ENCODE data around the gene STPG4.

STPG4 gene

DNA sequence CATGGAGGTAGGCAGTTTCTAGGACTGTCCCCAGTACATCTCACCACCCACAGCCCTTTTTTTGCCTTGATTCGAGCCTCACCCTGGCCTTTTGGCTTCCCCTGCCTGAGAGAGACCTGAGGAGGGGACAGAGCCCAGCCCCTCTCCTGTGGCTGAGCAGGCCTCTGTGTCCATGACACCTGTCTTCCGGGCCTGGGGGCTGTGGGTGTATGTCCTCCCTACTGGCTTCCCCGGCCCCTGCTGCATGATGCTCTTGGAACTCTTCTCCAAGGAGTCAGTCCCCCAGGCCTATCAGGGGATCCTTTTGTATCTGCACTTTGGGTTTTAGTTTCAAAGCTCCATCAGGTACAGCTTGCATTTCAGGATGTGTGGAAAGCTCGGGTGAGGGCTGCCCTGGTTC is 80.4 kb downstream of the STPG4 start:
- no peak for ATAC-seq (ENCODE audit: low read depth)
- no peak for DNase-seq (ENCODE audit: low spot score)
- Histone ChIP-seq H3K27ac (ENCODE audit: poor library complexity, severe bottlenecking) (peak overlapping the region; percentile 87), H3K36me3 (ENCODE audit: low read depth) (no peaks in the 10 kb centered on the region), H3K4me3 (ENCODE audit: severe bottlenecking) (no peak overlapping the region), H3K4me1 (ENCODE audit: insufficient read depth, poor library complexity, severe bottlenecking) (peaks cover 29% of the 10 kb centered on the region), H3K9me3 (ENCODE audit: severe bottlenecking) (no peaks in the 10 kb centered on the region), H3K27me3 (ENCODE audit: insufficient read depth, poor library complexity, severe bottlenecking) (no peaks in the 10 kb centered on the region)
- TF ChIP-seq, protein P1, sequence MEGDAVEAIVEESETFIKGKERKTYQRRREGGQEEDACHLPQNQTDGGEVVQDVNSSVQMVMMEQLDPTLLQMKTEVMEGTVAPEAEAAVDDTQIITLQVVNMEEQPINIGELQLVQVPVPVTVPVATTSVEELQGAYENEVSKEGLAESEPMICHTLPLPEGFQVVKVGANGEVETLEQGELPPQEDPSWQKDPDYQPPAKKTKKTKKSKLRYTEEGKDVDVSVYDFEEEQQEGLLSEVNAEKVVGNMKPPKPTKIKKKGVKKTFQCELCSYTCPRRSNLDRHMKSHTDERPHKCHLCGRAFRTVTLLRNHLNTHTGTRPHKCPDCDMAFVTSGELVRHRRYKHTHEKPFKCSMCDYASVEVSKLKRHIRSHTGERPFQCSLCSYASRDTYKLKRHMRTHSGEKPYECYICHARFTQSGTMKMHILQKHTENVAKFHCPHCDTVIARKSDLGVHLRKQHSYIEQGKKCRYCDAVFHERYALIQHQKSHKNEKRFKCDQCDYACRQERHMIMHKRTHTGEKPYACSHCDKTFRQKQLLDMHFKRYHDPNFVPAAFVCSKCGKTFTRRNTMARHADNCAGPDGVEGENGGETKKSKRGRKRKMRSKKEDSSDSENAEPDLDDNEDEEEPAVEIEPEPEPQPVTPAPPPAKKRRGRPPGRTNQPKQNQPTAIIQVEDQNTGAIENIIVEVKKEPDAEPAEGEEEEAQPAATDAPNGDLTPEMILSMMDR (IDR thresholded peaks at IDR 0.05; ENCODE audit: poor library complexity, severe bottlenecking): no peak

DNA sequence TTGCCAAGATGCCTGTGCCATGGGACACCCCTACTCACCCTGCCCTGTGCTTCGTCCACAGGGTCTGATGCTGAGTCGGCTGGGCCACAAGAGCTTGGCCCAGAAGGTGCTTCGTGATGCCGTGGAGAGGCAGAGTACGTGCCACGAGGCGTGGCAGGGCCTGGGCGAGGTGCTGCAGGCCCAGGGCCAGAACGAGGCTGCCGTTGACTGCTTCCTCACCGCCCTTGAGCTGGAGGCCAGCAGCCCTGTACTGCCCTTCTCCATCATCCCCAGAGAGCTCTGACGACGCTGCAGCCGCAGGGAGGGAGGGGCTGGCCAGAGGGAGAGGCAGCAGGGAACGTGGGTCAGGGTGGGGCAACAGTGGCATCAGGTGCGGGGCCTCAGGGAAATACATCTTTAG is 81.5 kb downstream of the STPG4 start:
- no peak overlapping the region for H3K27ac ChIP-seq (ENCODE audit: poor library complexity, severe bottlenecking)

DNA sequence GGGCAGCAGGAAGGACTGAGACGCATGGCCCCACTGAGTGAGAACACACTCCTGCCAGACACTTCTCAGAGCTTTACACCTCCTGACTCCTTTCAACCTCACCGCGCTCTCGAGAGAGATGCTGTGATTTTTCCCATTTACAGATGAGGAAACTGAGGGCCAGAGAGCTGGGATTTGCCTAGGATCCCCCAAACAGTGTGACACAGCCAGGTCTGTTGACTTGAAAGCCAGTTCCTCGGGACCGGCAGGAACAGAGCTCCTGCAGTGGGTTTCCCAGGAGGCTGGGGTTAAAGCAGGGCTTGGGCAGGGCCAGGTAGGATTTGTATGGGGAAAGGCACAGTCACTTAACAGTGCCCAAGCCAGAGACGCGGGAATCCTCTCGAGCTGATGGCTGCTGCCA is 81.9 kb downstream of the STPG4 start:
- no peaks in the 10 kb centered on the region for H3K36me3 ChIP-seq (ENCODE audit: low read depth)

More for the DNA sequence above, 81.5 kb downstream of the STPG4 start:
- H3K9me3 ChIP-seq (ENCODE audit: severe bottlenecking): no peaks in the 10 kb centered on the region
- H3K27me3 ChIP-seq (ENCODE audit: insufficient read depth, poor library complexity, severe bottlenecking): no peaks in the 10 kb centered on the region
- H3K4me3 ChIP-seq (ENCODE audit: severe bottlenecking): no peak overlapping the region
- H3K4me1 ChIP-seq (ENCODE audit: insufficient read depth, poor library complexity, severe bottlenecking): peaks cover 38% of the 10 kb centered on the region
- TF ChIP-seq, protein P1 (IDR thresholded peaks at IDR 0.05; ENCODE audit: poor library complexity, severe bottlenecking): no peak
- H3K36me3 ChIP-seq (ENCODE audit: low read depth): no peaks in the 10 kb centered on the region
- DNase-seq (ENCODE audit: low spot score): no peak
- ATAC-seq (ENCODE audit: low read depth): no peak

DNA sequence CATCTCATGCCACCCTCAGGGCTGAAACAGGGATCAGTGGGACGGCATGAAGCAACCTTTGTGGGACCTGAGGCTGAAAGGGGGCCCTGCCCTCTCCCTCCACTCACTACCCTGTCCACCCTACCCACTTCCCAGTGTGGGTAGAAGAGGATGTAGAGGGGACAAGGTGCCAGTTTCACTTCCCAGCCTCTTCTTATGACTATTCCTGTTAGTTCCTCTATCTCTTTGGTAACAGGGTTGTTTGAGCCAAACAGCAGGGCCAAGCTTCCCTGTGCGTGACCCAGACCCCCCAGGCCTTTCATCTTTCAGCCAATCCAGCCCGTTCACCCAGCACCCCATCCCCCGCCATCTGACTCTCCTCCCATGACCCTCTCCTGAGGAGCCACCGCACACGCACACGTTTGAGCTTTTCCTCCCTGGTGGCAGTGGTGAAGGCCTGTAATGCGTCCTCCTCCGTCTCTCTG is 82.3 kb downstream of the STPG4 start:
- Histone ChIP-seq H3K4me3 (ENCODE audit: severe bottlenecking) (no peak overlapping the region), H3K27ac (ENCODE audit: poor library complexity, severe bottlenecking) (no peak overlapping the region), H3K9me3 (ENCODE audit: severe bottlenecking) (no peaks in the 10 kb centered on the region), H3K27me3 (ENCODE audit: insufficient read depth, poor library complexity, severe bottlenecking) (no peaks in the 10 kb centered on the region), H3K36me3 (ENCODE audit: low read depth) (no peaks in the 10 kb centered on the region), H3K4me1 (ENCODE audit: insufficient read depth, poor library complexity, severe bottlenecking) (peaks cover 38% of the 10 kb centered on the region)
- no peak for ATAC-seq (ENCODE audit: low read depth)
- no peak for DNase-seq (ENCODE audit: low spot score)
- TF ChIP-seq, protein P1 (IDR thresholded peaks at IDR 0.05; ENCODE audit: poor library complexity, severe bottlenecking): no peak

More for the DNA sequence above, 81.9 kb downstream of the STPG4 start:
- TF ChIP-seq, protein P1 (IDR thresholded peaks at IDR 0.05; ENCODE audit: poor library complexity, severe bottlenecking): no peak
- DNase-seq (ENCODE audit: low spot score) (no peak), ATAC-seq (ENCODE audit: low read depth) (no peak)
- no peak overlapping the region for H3K27ac ChIP-seq (ENCODE audit: poor library complexity, severe bottlenecking)
- H3K4me3 ChIP-seq (ENCODE audit: severe bottlenecking): no peak overlapping the region
- H3K27me3 ChIP-seq (ENCODE audit: insufficient read depth, poor library complexity, severe bottlenecking): no peaks in the 10 kb centered on the region
- peaks cover 38% of the 10 kb centered on the region for H3K4me1 ChIP-seq (ENCODE audit: insufficient read depth, poor library complexity, severe bottlenecking)
- no peaks in the 10 kb centered on the region for H3K9me3 ChIP-seq (ENCODE audit: severe bottlenecking)

DNA sequence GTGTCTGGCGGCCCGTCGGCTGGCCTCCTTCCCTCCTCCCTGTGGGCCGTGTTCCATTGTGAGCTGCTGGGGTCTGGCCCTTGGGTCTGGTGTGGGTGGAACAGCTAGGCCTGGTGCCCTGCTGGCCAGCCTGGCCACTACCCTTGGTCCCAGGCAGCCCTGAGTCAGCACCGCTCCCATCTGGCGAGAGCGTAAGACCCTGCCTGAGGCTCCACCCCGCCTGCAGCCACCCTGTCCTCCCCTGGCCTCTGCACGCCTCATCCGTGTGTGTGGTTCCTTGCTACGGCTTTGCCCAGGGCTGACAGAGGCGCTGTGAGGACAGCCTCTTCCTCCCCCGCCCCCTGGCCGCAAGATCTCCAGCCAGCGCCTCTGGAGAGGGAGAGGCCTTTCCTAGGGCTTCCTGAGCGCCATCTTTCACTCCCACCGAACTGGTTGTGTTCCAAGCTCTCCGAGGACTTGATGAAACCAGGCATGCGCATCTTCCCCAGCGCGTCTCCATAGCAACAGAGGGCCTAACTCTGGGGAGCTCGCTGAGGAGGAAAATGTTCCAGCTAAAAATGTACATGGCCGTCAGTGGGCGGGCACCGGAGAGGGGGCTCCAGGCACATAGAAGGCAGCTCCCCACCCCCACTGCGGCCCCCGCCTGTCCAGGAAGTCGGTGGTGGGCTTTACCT is 83.0 kb downstream of the STPG4 start:
- H3K9me3 ChIP-seq (ENCODE audit: severe bottlenecking): no peaks in the 10 kb centered on the region
- H3K4me3 ChIP-seq (ENCODE audit: severe bottlenecking): no peak overlapping the region
- H3K27me3 ChIP-seq (ENCODE audit: insufficient read depth, poor library complexity, severe bottlenecking): no peaks in the 10 kb centered on the region
- peak overlapping the region; percentile 86 for H3K27ac ChIP-seq (ENCODE audit: poor library complexity, severe bottlenecking)
- H3K4me1 ChIP-seq (ENCODE audit: insufficient read depth, poor library complexity, severe bottlenecking): peaks cover 34% of the 10 kb centered on the region
- peaks cover 3% of the 10 kb centered on the region for H3K36me3 ChIP-seq (ENCODE audit: low read depth)
- TF ChIP-seq, protein P1 (IDR thresholded peaks at IDR 0.05; ENCODE audit: poor library complexity, severe bottlenecking): no peak
- ATAC-seq (ENCODE audit: low read depth) (no peak), DNase-seq (ENCODE audit: low spot score) (no peak)

All from RWPE2 (cell line).